Ascending aorta (tissue), 2 donors: ENCODE measurements around the gene ACER1. TPM values are rescaled to one million over a fixed set of nuclear protein-coding genes. Genes with fewer than 3 reads are reported as not detected.

ENCODE experiments used
- DNase-seq, 2 donors: peaks; one replicate each; pipeline ENCODE4 v3.0.0-alpha.2; 2019; ENCODE audit warnings: low spot score in 2 of 2
- H3K27ac ChIP-seq, 2 donors: fragments of 200-600 bp; sonication (generic); one replicate each; pipeline ENCODE4 v1.5.1; 2016 to 2017; ENCODE audit warnings: mild to moderate bottlenecking in 1 of 2
- H3K27me3 ChIP-seq: fragments of 200-600 bp; sonication (generic); one replicate; pipeline ENCODE4 v1.5.1; 2017
- H3K36me3 ChIP-seq, 2 donors: fragments of 200-600 bp; sonication (generic); one replicate each; pipeline ENCODE4 v1.5.1; 2016
- H3K4me1 ChIP-seq, 2 donors: fragments of 200-600 bp; sonication (generic); one replicate each; pipeline ENCODE4 v1.5.1; 2016 to 2017; ENCODE audit warnings: mild to moderate bottlenecking in 1 of 2
- H3K4me3 ChIP-seq, 2 donors: fragments of 200-600 bp; sonication (generic); one replicate each; pipeline ENCODE4 v1.5.1; 2016 to 2017; ENCODE audit warnings: mild to moderate bottlenecking in 1 of 2
- H3K9me3 ChIP-seq, 2 donors: fragments of 200-600 bp; sonication (generic); one replicate each; pipeline ENCODE4 v1.5.1; 2016
- CTCF ChIP-seq, 3 experiments: fragments of 200-600 bp in 2 of 3; fragments of 450-650 bp in 1 of 3; sonication (generic) in 2 of 3; IDR thresholded peaks; one replicate each; pipeline ENCODE4 v1.5.1; 2016 to 2019; ENCODE audit warnings: antibody characterized with exemption in 3 of 3, mild to moderate bottlenecking in 1 of 3, moderate library complexity in 1 of 3
- intact Hi-C: fragments of 100-400 bp; cut with DNase I; formaldehyde crosslinking; loops from one replicate; pipeline ENCODE4 v1.15.1; 2023
- total RNA-seq: library from RNA; depleted of rRNA; stranded (reverse); fragments of >200 nt; gene quantifications from one replicate; pipeline ENCODE4 v1.1.0, GENCODE V29; 2016

Gene ACER1
- total RNA-seq, 1 donor from 2014 or later: not detected

GRCh38 chr19:6258812-6259311 is 74.5 kb downstream of the ACER1 start:
- intact Hi-C loops: no loop called here
- TF ChIP-seq CTCF (IDR thresholded peaks at IDR 0.05): no peak
- DNase-seq: no peak
- H3K4me1 ChIP-seq: peaks cover 6 to 8% of the 10 kb centered on the region in 2 donors
- H3K27me3 ChIP-seq: no peaks in the 10 kb centered on the region
- H3K9me3 ChIP-seq: no peaks in the 10 kb centered on the region
- H3K27ac ChIP-seq: no peak overlapping the region
- H3K4me3 ChIP-seq: no peak overlapping the region
- peaks cover 13 to 24% of the 10 kb centered on the region in 2 donors for H3K36me3 ChIP-seq

Other genes with a start within 250 kb of the ACER1 start
- 107 TPM for gene RFX2, start 223.1 kb downstream of the ACER1 start, total RNA-seq
- not detected for gene ACSBG2, start 197.9 kb downstream of the ACER1 start, total RNA-seq
- gene MLLT1, start 53.6 kb downstream of the ACER1 start, total RNA-seq: 34.5 TPM
- gene CLPP, start 27.9 kb upstream of the ACER1 start, total RNA-seq: 240 TPM
- 68.8 TPM for gene ALKBH7, start 39.2 kb upstream of the ACER1 start, total RNA-seq
- gene PSPN, start 42.3 kb upstream of the ACER1 start, total RNA-seq: not detected
- 67.9 TPM for gene GTF2F1, start 59.6 kb upstream of the ACER1 start, total RNA-seq
- 152 TPM for gene KHSRP, start 91.2 kb upstream of the ACER1 start, total RNA-seq
- gene SLC25A41, start 100.2 kb upstream of the ACER1 start, total RNA-seq: not detected
- gene SLC25A23, start 126.2 kb upstream of the ACER1 start, total RNA-seq: 56.5 TPM
- gene CRB3, start 130.7 kb upstream of the ACER1 start, total RNA-seq: not detected
- gene DENND1C, start 148.2 kb upstream of the ACER1 start, total RNA-seq: 24.4 TPM
- 0.75 TPM for gene TUBB4A, start 168.7 kb upstream of the ACER1 start, total RNA-seq
- not detected for gene TNFSF9, start 197.4 kb upstream of the ACER1 start, total RNA-seq